Heart left ventricle (tissue), 16 donors: ENCODE results near the gene ENOX1. TPM values are rescaled to one million over a fixed set of nuclear protein-coding genes. Genes with fewer than 3 reads are reported as not detected.

Source experiments
- ATAC-seq, 4 donors: fragments of 200-7000 bp; cut with Tn5 transposase; one replicate each; pipeline ENCODE4 v1.9.1; 2020 to 2022; ENCODE audit warnings: moderate library complexity in 4 of 4, mild to moderate bottlenecking in 3 of 4, moderate number of reproducible peaks in 1 of 4
- DNase-seq, 5 donors: peaks; one replicate each; pipeline ENCODE4 v3.0.0-alpha.2; 2020
- H3K27ac ChIP-seq, 12 donors: fragments of 200-600 bp; sonication (generic) in 4 of 12; one replicate each; pipeline versions ENCODE4 v1.5.0 to v1.8.0; 2016 to 2022; ENCODE audit warnings: mild to moderate bottlenecking in 2 of 12
- H3K27me3 ChIP-seq, 9 donors: fragments of 200-600 bp; sonication (generic) in 2 of 9; one replicate each; pipeline versions ENCODE4 v1.5.1 to v1.8.0; 2016 to 2022; ENCODE audit warnings: mild to moderate bottlenecking in 3 of 9
- H3K36me3 ChIP-seq, 9 donors: fragments of 200-600 bp; sonication (generic) in 2 of 9; one replicate each; pipeline versions ENCODE4 v1.5.0 to v1.8.0; 2018 to 2022; ENCODE audit warnings: mild to moderate bottlenecking in 2 of 9
- H3K4me1 ChIP-seq, 12 donors: fragments of 200-600 bp; sonication (generic) in 4 of 12; one replicate each; pipeline versions ENCODE4 v1.5.0 to v1.8.0; 2016 to 2022; ENCODE audit warnings: mild to moderate bottlenecking in 3 of 12
- H3K4me3 ChIP-seq, 12 donors: fragments of 200-600 bp; sonication (generic) in 4 of 12; one replicate each; pipeline versions ENCODE4 v1.5.0 to v1.8.0; 2017 to 2022; ENCODE audit warnings: mild to moderate bottlenecking in 9 of 12, moderate library complexity in 4 of 12
- H3K9me3 ChIP-seq, 12 donors: fragments of 200-600 bp; sonication (generic) in 4 of 12; one replicate each; pipeline versions ENCODE4 v1.5.0 to v1.8.0; 2016 to 2022; ENCODE audit warnings: mild to moderate bottlenecking in 1 of 12
- CTCF ChIP-seq, 12 donors: fragments of 200-600 bp; sonication (generic) in 4 of 12; IDR thresholded peaks; one replicate each; pipeline versions ENCODE4 v1.5.0 to v1.8.0; 2018 to 2022; ENCODE audit warnings: antibody characterized with exemption in 12 of 12, mild to moderate bottlenecking in 5 of 12
- POLR2A ChIP-seq, 2 donors: fragments of 450-650 bp; IDR thresholded peaks; one replicate each; pipeline ENCODE4 v1.6.1; 2017; ENCODE audit warnings: antibody characterized with exemption in 2 of 2, mild to moderate bottlenecking in 2 of 2, moderate library complexity in 2 of 2
- WGBS, 4 donors: extraction: QIAGEN DNeasy Blood & Tissue Kit in 2 of 4; methylation state at CpG; one replicate each; pipeline versions ENCODE4 v1.1.5 to v1.1.7; 2013 to 2018; 5-methylcytosine and 5-hydroxymethylcytosine counted together
- intact Hi-C, 10 donors: fragments of 100-400 bp; cut with DNase I; formaldehyde crosslinking; loops; one replicate each; pipeline versions ENCODE4 v1.11.1 to v1.14.2; 2022
- polyA plus RNA-seq, 2 donors: library from polyadenylated mRNA; stranded (reverse); fragments of 200-250 nt; gene quantifications; one replicate each; pipeline ENCODE4 v1.2.3, GENCODE V29; 2013
- total RNA-seq, 9 donors: library from RNA; depleted of rRNA in 2 of 9; stranded (reverse); fragments of >200 nt in 2 of 9; fragmentation: NEBNext Ultra II Directional in 3 of 9; extraction: Animal tissue kit (Norgen Biotek cat#: 25700) in 3 of 9; gene quantifications; one replicate each; pipeline versions ENCODE4 v1.1.0 to v1.2.4, GENCODE V29; 2016 to 2023
- donor health status: ischemic (EF 13 %, LVEDD 7.1; RV severe dilation, severe dysfunction).
- donor health status: healthy with polysubstance abuse.
- donor health status: DM: no; HTN: yes; CAD: no.
- donor health status: DM: no; HTN: no; CAD: no.
- donor health status: ischemic (EF 25% LVEDD 6.9; RV normal size, moderate dysfunction).
- donor health status: ischemic (EF 25% LVEDD 5.7; RV mildly dilated, moderate dysfunction).
- donor health status: healthy.
- donor health status: DM: yes; HTN: yes; CAD: no.
- donor health status: ischemic (EF 35%, LVEDD 5.7; RV mildly dilated, moderate dysfunction).
- donor health status: nonischemic (EF 11% LVEDD 7.7; RV severe dilation, severe dysfunction).
- donor health status: DM: yes; HTN: yes; CAD: no.
- donor health status: PGD.
- donor health status: ischemic (EF 29% LVEDD 5.4; RV normal size, mild dysfunction).
- donor health status: nonischemic (EF 23%, LVEDD 6.1; RV moderate dilation, normal function).

The ENOX1 gene
- total and polyA plus RNA-seq, 11 donors: 2.0 to 10.1 (median 5.4) TPM

- intact Hi-C loops: loop anchor here in 7 of 10 donors (5.0 to 10.0 kb wide), 5 partner anchors 590 to 677 kb away; partner anchors contain the start of gene ENOX1 (in 3 of the 7)
- Histone ChIP-seq H3K36me3 (no peaks in the 10 kb centered on the region), H3K27me3 (peaks cover 0 to 4% (median 0%) of the 10 kb centered on the region in 9 donors), H3K9me3 (no peaks in the 10 kb centered on the region), H3K4me3 (no peak overlapping the region), H3K27ac (no peak overlapping the region), H3K4me1 (peaks cover 0 to 14% (median 0%) of the 10 kb centered on the region in 12 donors)
- DNase-seq: no peak
- ATAC-seq: no peak
- 68 to 80% (median 76%) methylated on average over 4 of the region's 4 CpGs for WGBS, 4 donors
- TF ChIP-seq POLR2A (IDR thresholded peaks at IDR 0.05): no peak
- TF ChIP-seq CTCF (IDR thresholded peaks at IDR 0.05): no peak
These were observed 591.7 kb downstream of the ENOX1 start for GRCh38 chr13:43195112-43195511.

DNA sequence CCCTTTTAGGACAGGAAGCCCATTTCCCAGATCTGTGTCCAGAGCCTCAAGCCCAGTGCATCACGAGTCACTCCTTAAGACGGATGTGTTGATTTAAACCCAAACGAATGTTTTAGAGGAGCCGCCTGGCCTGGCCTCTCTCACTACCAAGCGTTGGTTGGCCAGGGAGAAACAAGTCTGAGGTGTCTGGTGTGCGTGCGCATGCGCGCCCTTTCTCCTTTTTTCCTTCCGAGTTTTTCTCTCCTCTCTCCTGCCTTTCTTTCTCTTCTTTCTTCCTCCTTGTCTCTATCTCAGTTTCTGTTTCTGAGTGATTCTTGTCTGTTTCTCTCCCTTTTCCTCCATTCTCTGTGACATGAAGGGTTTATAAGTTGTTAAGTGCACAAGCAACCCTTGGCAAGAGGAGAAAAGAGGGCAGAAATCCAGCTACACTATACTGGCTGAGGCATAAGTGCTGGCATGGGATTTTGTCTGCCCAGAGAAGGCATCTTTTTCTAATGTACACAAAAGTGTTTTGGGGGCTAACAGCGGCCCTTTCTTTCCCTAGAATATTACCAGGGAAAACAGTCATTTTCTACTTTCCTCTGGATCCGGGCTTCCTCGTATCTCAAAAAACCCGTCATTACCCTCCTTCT lies 592.9 kb downstream of the ENOX1 start:
- H3K27me3 ChIP-seq: peaks cover 0 to 4% (median 0%) of the 10 kb centered on the region in 9 donors
- no peak overlapping the region for H3K27ac ChIP-seq
- WGBS, 4 donors: 89 to 91% (median 89%) methylated on average over 14 of the region's 14 CpGs
- ATAC-seq (no peak), DNase-seq (no peak)
- H3K9me3 ChIP-seq: no peaks in the 10 kb centered on the region
- no peak overlapping the region for H3K4me3 ChIP-seq
- H3K36me3 ChIP-seq: no peaks in the 10 kb centered on the region
- H3K4me1 ChIP-seq: peaks cover 0 to 14% (median 0%) of the 10 kb centered on the region in 12 donors
- intact Hi-C loops: loop anchor here in 5 of 10 donors (5.0 to 10.0 kb wide), 3 partner anchors 591 to 613 kb away; partner anchors contain the start of gene ENOX1 (in 1 of the 5)
- TF ChIP-seq CTCF (IDR thresholded peaks at IDR 0.05) (no peak), POLR2A (IDR thresholded peaks at IDR 0.05) (no peak)

- Histone ChIP-seq H3K27ac (no peak overlapping the region), H3K9me3 (no peaks in the 10 kb centered on the region), H3K27me3 (no peaks in the 10 kb centered on the region), H3K4me3 (no peak overlapping the region), H3K36me3 (no peaks in the 10 kb centered on the region), H3K4me1 (peaks cover 0 to 10% (median 0%) of the 10 kb centered on the region in 12 donors)
- ATAC-seq (no peak), DNase-seq (no peak)
- intact Hi-C loops: loop anchor here in 5 of 10 donors (5.0 to 10.0 kb wide), 3 partner anchors 593 to 616 kb away; partner anchors contain the start of gene ENOX1 (in 1 of the 5)
- 92 to 95% (median 94%) methylated on average over 1 of the region's 1 CpG for WGBS, 4 donors
- TF ChIP-seq CTCF (IDR thresholded peaks at IDR 0.05) (no peak), POLR2A (IDR thresholded peaks at IDR 0.05) (no peak)
These were observed 595.2 kb downstream of the ENOX1 start for GRCh38 chr13:43191546-43191945.

DNA sequence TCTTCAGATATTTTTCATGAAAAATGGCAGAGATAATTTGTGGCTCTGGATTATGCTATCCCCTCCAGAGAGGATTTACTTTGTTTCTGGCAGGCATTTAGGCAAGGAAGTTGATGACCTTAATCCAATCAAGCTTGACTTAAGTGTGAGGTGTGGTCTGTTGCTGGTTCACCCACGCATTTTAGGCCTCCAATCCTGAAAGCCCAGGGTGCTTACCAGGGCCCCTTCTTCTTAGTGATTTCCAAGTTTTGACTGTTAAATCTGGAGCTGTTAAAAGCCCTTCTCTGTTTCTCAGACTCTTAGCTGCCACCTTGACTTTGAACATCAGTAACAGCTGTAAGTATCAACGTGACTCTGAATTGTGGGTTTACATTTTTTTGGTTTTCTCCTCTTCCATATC lies 601.5 kb downstream of the ENOX1 start:
- H3K4me1 ChIP-seq: no peaks in the 10 kb centered on the region
- WGBS, 4 donors: 81 to 86% (median 82%) methylated on average over 2 of the region's 2 CpGs
- intact Hi-C loops: no loop called here
- no peaks in the 10 kb centered on the region for H3K36me3 ChIP-seq
- H3K27ac ChIP-seq: no peak overlapping the region
- DNase-seq (no peak), ATAC-seq (no peak)
- no peak overlapping the region for H3K4me3 ChIP-seq
- H3K27me3 ChIP-seq: no peaks in the 10 kb centered on the region
- TF ChIP-seq CTCF (IDR thresholded peaks at IDR 0.05) (no peak), POLR2A (IDR thresholded peaks at IDR 0.05) (no peak)
- H3K9me3 ChIP-seq: no peaks in the 10 kb centered on the region
